Thyroid gland (tissue), 4 donors: Measurements from ENCODE around the gene EAF2. TPM values are rescaled to one million over a fixed set of nuclear protein-coding genes. Genes with fewer than 3 reads are reported as not detected.

Experiments
- DNase-seq, 2 donors: peaks; one replicate each; pipeline ENCODE4 v3.0.0-alpha.2; 2019
- H3K27ac ChIP-seq, 3 donors: fragments of 200-600 bp; sonication (generic); 1 replicate in 2 of 3; 2 replicates in 1 of 3; pipeline ENCODE4 v1.5.1; 2016 to 2019; ENCODE audit warnings: mild to moderate bottlenecking in 1 of 3, moderate library complexity in 1 of 3
- H3K27me3 ChIP-seq: fragments of 200-600 bp; sonication (generic); one replicate; pipeline ENCODE4 v1.5.1; 2019
- H3K36me3 ChIP-seq, 2 donors: fragments of 200-600 bp; sonication (generic); one replicate each; pipeline ENCODE4 v1.5.1; 2016 to 2019
- H3K4me1 ChIP-seq, 2 donors: fragments of 200-600 bp; sonication (generic); one replicate each; pipeline ENCODE4 v1.5.1; 2017 to 2019
- H3K4me3 ChIP-seq, 3 donors: fragments of 200-600 bp; sonication (generic); replicated peaks in 1 of 3; 1 replicate in 2 of 3; 2 replicates in 1 of 3; pipeline ENCODE4 v1.5.1; 2016; ENCODE audit warnings: mild to moderate bottlenecking in 1 of 3
- H3K9me3 ChIP-seq: fragments of 200-600 bp; sonication (generic); one replicate; pipeline ENCODE4 v1.5.1; 2017
- POLR2A ChIP-seq, 2 donors: fragments of 450-650 bp; IDR thresholded peaks; one replicate each; pipeline ENCODE4 v1.6.1; 2017; ENCODE audit warnings: antibody characterized with exemption in 2 of 2, mild to moderate bottlenecking in 2 of 2, moderate library complexity in 1 of 2
- WGBS, 2 donors: methylation state at CpG; one replicate each; pipeline ENCODE4 v1.1.5; 2017; 5-methylcytosine and 5-hydroxymethylcytosine counted together
- intact Hi-C: fragments of 100-400 bp; cut with DNase I; formaldehyde crosslinking; loops from one replicate; pipeline ENCODE4 v1.15.1; 2023
- total RNA-seq, 4 donors: library from RNA; depleted of rRNA; stranded (reverse); fragments of >200 nt; gene quantifications; one replicate each; pipeline ENCODE4 v1.2.3, GENCODE V29; 2016
- TF ChIP-seq, protein P1 (sequence below), 6 experiments: fragments of 200-600 bp in 3 of 6; fragments of 450-650 bp in 3 of 6; sonication (generic) in 3 of 6; IDR thresholded peaks; one replicate each; pipeline ENCODE4 v1.5.1; 2016 to 2019; ENCODE audit warnings: antibody characterized with exemption in 6 of 6, mild to moderate bottlenecking in 2 of 6, inconsistent platforms in 1 of 6, moderate library complexity in 1 of 6

The EAF2 gene
- total RNA-seq, 4 donors from 2014 or later, result 2.6 to 6.8 (median 4.8) TPM

DNA sequence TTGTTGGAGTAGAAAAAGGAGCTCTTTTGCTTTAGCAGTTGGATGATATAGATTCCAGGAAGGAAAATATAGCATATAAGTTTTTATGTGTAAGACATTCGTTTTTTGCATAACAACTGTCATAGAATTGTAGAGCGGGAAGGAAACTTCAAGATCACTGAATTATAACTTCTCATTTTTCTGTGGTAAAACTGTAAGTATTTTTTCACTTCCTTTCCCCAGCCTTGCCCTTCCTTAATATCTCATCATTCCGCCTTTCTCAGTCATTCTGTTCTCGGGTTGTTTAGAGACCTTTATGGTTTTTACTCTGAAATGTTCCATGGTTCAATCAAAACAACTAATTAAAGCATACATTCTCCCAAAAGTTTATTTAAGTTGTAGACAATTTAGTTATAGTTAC lies 1.1 kb downstream of the EAF2 start:
- intact Hi-C loops, result no loop called here
- Histone ChIP-seq H3K36me3 (no peaks in the 10 kb centered on the region), H3K27ac (no peak overlapping the region), H3K4me3 (no peak overlapping the region), H3K9me3 (no peaks in the 10 kb centered on the region), H3K27me3 (no peaks in the 10 kb centered on the region), H3K4me1 (peaks cover 10 to 11% of the 10 kb centered on the region in 2 donors)
- WGBS, 2 donors, result 81 to 83% methylated on average over 4 of the region's 4 CpGs
- DNase-seq, result no peak
- TF ChIP-seq POLR2A (IDR thresholded peaks at IDR 0.05), result no peak
- TF ChIP-seq, protein P1, sequence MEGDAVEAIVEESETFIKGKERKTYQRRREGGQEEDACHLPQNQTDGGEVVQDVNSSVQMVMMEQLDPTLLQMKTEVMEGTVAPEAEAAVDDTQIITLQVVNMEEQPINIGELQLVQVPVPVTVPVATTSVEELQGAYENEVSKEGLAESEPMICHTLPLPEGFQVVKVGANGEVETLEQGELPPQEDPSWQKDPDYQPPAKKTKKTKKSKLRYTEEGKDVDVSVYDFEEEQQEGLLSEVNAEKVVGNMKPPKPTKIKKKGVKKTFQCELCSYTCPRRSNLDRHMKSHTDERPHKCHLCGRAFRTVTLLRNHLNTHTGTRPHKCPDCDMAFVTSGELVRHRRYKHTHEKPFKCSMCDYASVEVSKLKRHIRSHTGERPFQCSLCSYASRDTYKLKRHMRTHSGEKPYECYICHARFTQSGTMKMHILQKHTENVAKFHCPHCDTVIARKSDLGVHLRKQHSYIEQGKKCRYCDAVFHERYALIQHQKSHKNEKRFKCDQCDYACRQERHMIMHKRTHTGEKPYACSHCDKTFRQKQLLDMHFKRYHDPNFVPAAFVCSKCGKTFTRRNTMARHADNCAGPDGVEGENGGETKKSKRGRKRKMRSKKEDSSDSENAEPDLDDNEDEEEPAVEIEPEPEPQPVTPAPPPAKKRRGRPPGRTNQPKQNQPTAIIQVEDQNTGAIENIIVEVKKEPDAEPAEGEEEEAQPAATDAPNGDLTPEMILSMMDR (IDR thresholded peaks at IDR 0.05), result no peak

- Histone ChIP-seq H3K36me3 (no peaks in the 10 kb centered on the region), H3K4me3 (no peak overlapping the region), H3K27ac (no peak overlapping the region), H3K9me3 (no peaks in the 10 kb centered on the region), H3K27me3 (no peaks in the 10 kb centered on the region), H3K4me1 (peaks cover 10 to 11% of the 10 kb centered on the region in 2 donors)
- intact Hi-C loops, result no loop called here
- 85 to 90% methylated on average over 3 of the region's 3 CpGs for WGBS, 2 donors
- TF ChIP-seq, protein P1 (IDR thresholded peaks at IDR 0.05), result no peak
- no peak for TF ChIP-seq POLR2A (IDR thresholded peaks at IDR 0.05)
- DNase-seq, result no peak
Observed at GRCh38 chr3:121836481-121836880, 1.5 kb downstream of the EAF2 start.

DNA sequence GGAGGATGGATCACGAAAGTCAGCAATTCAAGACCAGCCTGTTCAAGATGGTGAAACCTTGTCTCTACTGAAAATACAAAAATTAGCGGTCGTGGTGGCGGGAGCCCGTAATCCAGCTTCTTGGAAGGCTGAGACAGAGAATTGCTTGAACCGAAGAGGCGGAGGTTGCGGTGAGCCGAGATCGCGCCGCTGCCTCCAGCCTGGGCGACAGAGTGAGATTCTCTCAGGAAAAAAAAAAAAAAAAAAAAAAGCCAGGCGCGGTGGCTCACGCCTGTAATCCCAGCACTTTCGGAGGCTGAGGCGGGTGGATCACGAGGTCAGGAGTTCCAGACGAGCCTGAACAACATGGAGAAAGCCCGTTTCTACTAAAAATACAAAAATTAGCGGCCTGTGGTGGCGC lies 5.0 kb downstream of the EAF2 start:
- H3K27ac ChIP-seq, result no peak overlapping the region
- DNase-seq, result no peak
- peaks cover 0 to 7% of the 10 kb centered on the region in 2 donors for H3K4me1 ChIP-seq
- no peaks in the 10 kb centered on the region for H3K9me3 ChIP-seq
- intact Hi-C loops, result no loop called here
- WGBS, 2 donors, result 96 to 97% methylated on average over 23 of the region's 23 CpGs
- H3K4me3 ChIP-seq, result no peak overlapping the region
- no peaks in the 10 kb centered on the region for H3K27me3 ChIP-seq
- H3K36me3 ChIP-seq, result no peaks in the 10 kb centered on the region
- TF ChIP-seq, protein P1 (IDR thresholded peaks at IDR 0.05), result no peak
- no peak for TF ChIP-seq POLR2A (IDR thresholded peaks at IDR 0.05)

DNA sequence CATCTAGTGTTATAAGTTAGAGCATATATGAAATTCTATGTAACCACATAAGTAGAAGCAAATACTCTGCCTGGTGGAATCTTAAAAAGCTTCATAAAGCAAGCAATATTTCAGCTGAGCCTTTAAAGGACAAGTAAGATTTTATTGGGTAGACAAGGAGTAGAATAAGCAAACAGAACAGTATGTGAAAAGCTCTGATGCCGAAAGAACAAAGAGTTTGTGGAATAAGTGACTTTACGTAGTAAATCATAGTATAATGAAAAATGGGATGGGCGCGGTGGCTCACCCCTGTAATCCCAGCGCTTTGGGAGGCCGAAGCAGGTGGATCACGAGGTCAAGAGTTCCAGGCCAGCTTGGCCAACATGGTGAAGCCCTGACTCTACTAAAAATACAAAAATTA lies 9.9 kb downstream of the EAF2 start:
- H3K36me3 ChIP-seq, result no peaks in the 10 kb centered on the region
- 96 to 97% methylated on average over 7 of the region's 7 CpGs for WGBS, 2 donors
- H3K4me3 ChIP-seq, result no peak overlapping the region
- H3K4me1 ChIP-seq, result no peaks in the 10 kb centered on the region
- no peak overlapping the region for H3K27ac ChIP-seq
- DNase-seq, result no peak
- no peak for TF ChIP-seq POLR2A (IDR thresholded peaks at IDR 0.05)
- TF ChIP-seq, protein P1 (IDR thresholded peaks at IDR 0.05), result no peak
- intact Hi-C loops, result no loop called here
- no peaks in the 10 kb centered on the region for H3K9me3 ChIP-seq
- H3K27me3 ChIP-seq, result no peaks in the 10 kb centered on the region

DNA sequence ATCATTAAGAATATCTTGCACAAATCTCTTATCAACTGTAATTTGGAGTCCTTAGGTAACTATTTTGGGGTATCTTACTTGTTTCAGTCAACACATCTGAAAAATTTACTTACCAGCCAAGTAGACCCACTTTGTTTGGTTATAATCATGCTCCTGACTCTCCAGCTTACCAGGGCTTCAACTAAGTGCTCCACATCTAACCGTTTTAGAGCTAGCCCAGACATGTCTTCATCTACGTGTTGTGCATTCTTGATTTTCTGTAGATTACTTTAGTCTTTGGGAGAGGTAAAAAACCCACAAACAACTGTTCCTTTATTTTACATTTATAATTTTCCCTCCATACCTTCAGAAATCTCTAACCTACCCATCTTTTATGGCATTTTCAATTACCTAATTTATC lies 17.2 kb downstream of the EAF2 start:
- TF ChIP-seq, protein P1 (IDR thresholded peaks at IDR 0.05), result no peak
- no peak for TF ChIP-seq POLR2A (IDR thresholded peaks at IDR 0.05)
- intact Hi-C loops, result no loop called here
- 94 to 98% methylated on average over 2 of the region's 2 CpGs for WGBS, 2 donors
- no peak for DNase-seq
- Histone ChIP-seq H3K9me3 (no peaks in the 10 kb centered on the region), H3K4me1 (no peaks in the 10 kb centered on the region), H3K27ac (no peak overlapping the region), H3K36me3 (no peaks in the 10 kb centered on the region), H3K4me3 (no peak overlapping the region), H3K27me3 (no peaks in the 10 kb centered on the region)
